ENCODE data around the gene GLT8D1. TPM values are rescaled to one million over a fixed set of nuclear protein-coding genes. Genes with fewer than 3 reads are reported as not detected.

Gene GLT8D1
- total RNA-seq, 5 donors from 2014 or later (not counting 1 experiment from before 2014, with no cell fraction given), result 21.0 to 47.0 (median 39.1) TPM

DNA sequence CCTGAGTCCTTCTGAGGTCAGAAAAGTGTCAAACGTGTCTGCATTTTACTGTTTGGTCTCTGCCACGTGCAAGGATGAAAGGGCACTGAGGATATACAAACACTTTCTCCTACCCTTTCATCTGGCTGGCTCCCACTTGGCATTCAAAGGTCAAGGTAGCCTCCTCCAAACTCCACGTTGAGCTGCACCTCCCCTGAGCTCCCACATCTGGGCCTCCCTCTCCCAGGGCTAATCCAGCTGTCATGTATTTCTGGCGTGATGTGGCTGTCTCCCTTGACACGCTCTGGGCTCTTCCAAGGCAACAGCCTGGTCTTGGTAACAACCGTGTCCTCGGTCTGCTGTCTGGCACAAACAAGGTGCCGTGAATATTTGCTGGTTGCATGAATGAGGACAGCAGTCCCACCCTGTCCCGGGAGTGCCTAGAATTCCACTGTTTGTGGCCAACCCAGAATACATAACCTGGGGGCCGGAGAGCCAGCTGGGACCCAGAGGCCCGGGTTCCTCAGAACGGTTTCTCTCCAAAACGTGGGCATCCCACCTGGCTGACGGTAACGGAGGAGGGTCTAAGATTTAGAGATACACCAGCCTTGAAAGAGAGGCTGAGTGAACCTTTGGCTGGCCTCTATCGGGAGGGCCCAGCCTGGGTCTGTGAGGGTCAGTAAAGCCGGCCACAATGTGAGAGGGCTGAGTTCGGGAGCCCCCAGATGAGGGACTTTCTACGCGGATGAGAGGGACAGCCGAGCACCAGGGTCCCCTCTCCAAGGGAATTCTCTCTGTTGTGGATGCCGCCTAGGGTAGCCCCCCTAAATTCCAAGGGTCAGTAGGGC is 767 bp downstream of the GLT8D1 start:
- Histone ChIP-seq H3K4me1 (ENCODE audit: control insufficient read depth in 1 of 2, extremely low read depth in 1 of 2, insufficient read depth in 2 of 2, low read length in 2 of 2) (peaks cover 19 to 32% of the 10 kb centered on the region in 2 experiments), H3K27ac (ENCODE audit: low read length) (peak overlapping the region; percentile 72), H3K36me3 (ENCODE audit: control insufficient read depth in 2 of 2, extremely low read depth in 1 of 2, insufficient read depth in 1 of 2, low read length in 1 of 2) (peaks cover 0 to 26% of the 10 kb centered on the region in 2 donors), H3K27me3 (replicated peaks in 1 of 2; ENCODE audit: control insufficient read depth in 2 of 2, extremely low read depth in 1 of 2, insufficient read depth in 2 of 2, low read length in 1 of 2) (no peaks in the 10 kb centered on the region), H3K4me3 (ENCODE audit: control insufficient read depth in 1 of 2, extremely low read depth in 1 of 2, low read length in 1 of 2) (peak overlapping the region; percentile 92 to 96), H3K9me3 (no peaks in the 10 kb centered on the region)
- DNase-seq (peak in 4 of 35 experiments; percentile 1 to 30 (median 6)), ATAC-seq (replicated peaks in 1 of 4) (peak in 2 of 4 experiments; percentile 0 to 1)
- ChIA-PET POLR2A (interaction anchor here in 1 of 2 donors (0.5 to 0.9 kb wide), 2 partner anchors 15 to 16 kb away, joined by 3 read pairs; no protein-coding TSS in a partner anchor), CTCF (interaction anchor here in 1 of 2 donors (0.9 kb wide), 1 partner anchor 365 kb away, joined by 5 read pairs; no protein-coding TSS in a partner anchor)
- Mint-ChIP-seq H3K27ac (peak overlapping the region; percentile 91 to 95), H3K4me3 (peak overlapping the region; percentile 91 to 96 (median 92)), H3K36me3 (peaks cover 12% of the 10 kb centered on the region), H3K4me1 (peaks cover 18 to 42% (median 40%) of the 10 kb centered on the region in 3 donors), H3K27me3 (no peaks in the 10 kb centered on the region), H3K9me3 (no peaks in the 10 kb centered on the region)
- WGBS (ENCODE audit: insufficient coverage), result 10% methylated on average over 14 of the region's 22 CpGs

DNA sequence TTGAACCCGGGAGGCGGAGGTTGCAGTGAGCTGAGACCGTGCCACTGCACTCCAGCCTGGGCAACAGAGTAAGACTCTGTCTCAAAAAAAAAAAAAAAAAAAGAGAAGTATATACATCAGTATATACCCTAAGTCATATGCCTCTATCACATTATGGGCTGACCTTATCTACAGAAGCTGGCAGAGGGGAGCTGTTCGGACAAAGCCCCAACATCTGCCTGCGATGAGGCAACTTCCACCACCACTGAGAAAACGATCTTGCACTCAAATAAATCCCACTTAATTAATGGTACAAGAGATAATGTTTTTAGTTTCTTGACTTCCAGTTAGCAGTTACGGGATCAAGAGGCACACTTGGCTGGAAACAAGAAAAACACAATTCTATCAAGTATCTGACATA is 2.2 kb downstream of the GLT8D1 start:
- no CpG with 5 or more reads among the region's 7 CpGs for WGBS (ENCODE audit: insufficient coverage)
- H3K27ac ChIP-seq (ENCODE audit: low read length), result no peak overlapping the region
- CTCF ChIA-PET, result no interaction called here
- H3K4me3 ChIP-seq (ENCODE audit: control insufficient read depth in 1 of 2, extremely low read depth in 1 of 2, low read length in 1 of 2), result no peak overlapping the region
- DNase-seq (no peak), ATAC-seq (replicated peaks in 1 of 4) (no peak)
- peaks cover 19 to 32% of the 10 kb centered on the region in 2 experiments for H3K4me1 ChIP-seq (ENCODE audit: control insufficient read depth in 1 of 2, extremely low read depth in 1 of 2, insufficient read depth in 2 of 2, low read length in 2 of 2)
- peak overlapping the region in 2 of 3 donors; percentile 28 to 47 for H3K4me3 Mint-ChIP-seq
- peaks cover 11% of the 10 kb centered on the region for H3K36me3 Mint-ChIP-seq
- POLR2A ChIA-PET, result no interaction called here
- peaks cover 0 to 24% of the 10 kb centered on the region in 2 donors for H3K36me3 ChIP-seq (ENCODE audit: control insufficient read depth in 2 of 2, extremely low read depth in 1 of 2, insufficient read depth in 1 of 2, low read length in 1 of 2)
- no peaks in the 10 kb centered on the region for H3K9me3 ChIP-seq
- H3K27ac Mint-ChIP-seq, result no peak overlapping the region
- no peaks in the 10 kb centered on the region for H3K27me3 ChIP-seq (replicated peaks in 1 of 2; ENCODE audit: control insufficient read depth in 2 of 2, extremely low read depth in 1 of 2, insufficient read depth in 2 of 2, low read length in 1 of 2)
- H3K4me1 Mint-ChIP-seq, result peaks cover 18 to 43% (median 40%) of the 10 kb centered on the region in 3 donors
- H3K9me3 Mint-ChIP-seq, result no peaks in the 10 kb centered on the region
- H3K27me3 Mint-ChIP-seq, result no peaks in the 10 kb centered on the region

DNA sequence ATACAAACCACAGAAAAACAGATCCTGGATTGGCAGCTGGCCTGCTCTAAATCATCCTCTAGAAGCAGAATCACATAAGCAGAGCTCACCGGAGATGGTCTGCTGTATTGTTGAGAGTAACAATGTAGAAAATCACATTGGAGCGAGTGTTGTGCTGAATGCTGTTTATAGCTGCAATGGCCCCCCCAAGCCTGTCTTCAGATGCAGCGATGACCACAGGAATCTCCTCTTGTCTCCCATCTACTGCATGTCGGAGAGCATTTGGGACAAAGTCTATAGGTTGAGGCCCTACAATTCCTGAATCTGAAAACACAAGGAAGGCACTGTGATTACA is 8.0 kb downstream of the GLT8D1 start:
- Histone ChIP-seq H3K36me3 (ENCODE audit: control insufficient read depth in 2 of 2, extremely low read depth in 1 of 2, insufficient read depth in 1 of 2, low read length in 1 of 2) (peaks cover 13 to 69% of the 10 kb centered on the region in 2 donors), H3K27me3 (replicated peaks in 1 of 2; ENCODE audit: control insufficient read depth in 2 of 2, extremely low read depth in 1 of 2, insufficient read depth in 2 of 2, low read length in 1 of 2) (no peaks in the 10 kb centered on the region), H3K9me3 (no peaks in the 10 kb centered on the region), H3K4me3 (ENCODE audit: control insufficient read depth in 1 of 2, extremely low read depth in 1 of 2, low read length in 1 of 2) (no peak overlapping the region), H3K4me1 (ENCODE audit: control insufficient read depth in 1 of 2, extremely low read depth in 1 of 2, insufficient read depth in 2 of 2, low read length in 2 of 2) (peaks cover 0 to 5% of the 10 kb centered on the region in 2 experiments), H3K27ac (ENCODE audit: low read length) (no peak overlapping the region)
- no peak overlapping the region for H3K4me3 Mint-ChIP-seq
- ATAC-seq (replicated peaks in 1 of 4), result no peak
- peak overlapping the region; percentile 45 to 61 for H3K27ac Mint-ChIP-seq
- CTCF ChIA-PET, result no interaction called here
- no peaks in the 10 kb centered on the region for H3K27me3 Mint-ChIP-seq
- peaks cover 43% of the 10 kb centered on the region for H3K36me3 Mint-ChIP-seq
- H3K4me1 Mint-ChIP-seq, result peaks cover 0 to 14% (median 7%) of the 10 kb centered on the region in 3 donors
- WGBS (ENCODE audit: insufficient coverage), result no CpG with 5 or more reads among the region's 4 CpGs
- DNase-seq, result no peak
- POLR2A ChIA-PET, result no interaction called here
- H3K9me3 Mint-ChIP-seq, result no peaks in the 10 kb centered on the region

DNA sequence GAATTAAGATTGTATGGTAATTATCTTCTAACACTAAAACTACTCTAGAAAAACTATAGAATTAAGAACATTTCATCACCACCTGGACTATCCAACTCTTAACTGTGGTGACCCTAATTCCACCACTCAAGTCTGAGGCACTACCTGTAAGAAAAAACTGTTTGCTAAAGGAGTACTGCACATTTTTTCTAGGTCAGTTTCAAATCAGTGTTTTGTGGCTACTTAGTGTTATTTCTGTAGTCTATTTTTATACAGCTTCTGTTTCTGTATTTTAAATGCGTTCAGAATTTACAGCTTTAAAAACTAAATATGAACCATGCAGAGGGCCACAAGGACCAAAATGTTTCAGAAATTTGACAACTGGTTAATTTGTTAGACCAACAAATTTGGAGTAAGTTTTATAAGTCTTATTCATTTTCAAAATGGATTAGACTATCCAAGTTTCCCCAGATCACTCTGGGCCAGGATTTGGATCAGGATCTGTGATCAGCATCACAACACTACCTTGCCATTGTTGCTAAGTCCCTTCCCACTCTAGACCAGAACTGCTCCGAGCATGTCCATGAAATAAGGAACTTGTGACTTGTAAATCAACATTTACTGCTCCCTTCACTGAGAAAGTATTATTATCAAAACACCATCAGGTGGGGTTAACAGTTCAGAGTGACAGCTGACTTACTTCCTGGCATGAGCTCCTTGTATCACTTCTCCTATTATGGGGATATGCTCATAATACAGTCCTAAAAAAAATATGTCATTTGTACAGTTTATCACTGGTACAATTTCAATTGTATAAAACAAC is 8.6 kb downstream of the GLT8D1 start:
- Histone ChIP-seq H3K4me1 (ENCODE audit: control insufficient read depth in 1 of 2, extremely low read depth in 1 of 2, insufficient read depth in 2 of 2, low read length in 2 of 2) (peaks cover 0 to 3% of the 10 kb centered on the region in 2 experiments), H3K27ac (ENCODE audit: low read length) (no peak overlapping the region), H3K4me3 (ENCODE audit: control insufficient read depth in 1 of 2, extremely low read depth in 1 of 2, low read length in 1 of 2) (no peak overlapping the region), H3K27me3 (replicated peaks in 1 of 2; ENCODE audit: control insufficient read depth in 2 of 2, extremely low read depth in 1 of 2, insufficient read depth in 2 of 2, low read length in 1 of 2) (no peaks in the 10 kb centered on the region), H3K9me3 (no peaks in the 10 kb centered on the region), H3K36me3 (ENCODE audit: control insufficient read depth in 2 of 2, extremely low read depth in 1 of 2, insufficient read depth in 1 of 2, low read length in 1 of 2) (peaks cover 13 to 74% of the 10 kb centered on the region in 2 donors)
- peaks cover 44% of the 10 kb centered on the region for H3K36me3 Mint-ChIP-seq
- no peak for ATAC-seq (replicated peaks in 1 of 4)
- peaks cover 0 to 11% (median 6%) of the 10 kb centered on the region in 3 donors for H3K4me1 Mint-ChIP-seq
- peak overlapping the region in 1 of 2 donors; percentile 61 for H3K27ac Mint-ChIP-seq
- POLR2A ChIA-PET, result no interaction called here
- no peaks in the 10 kb centered on the region for H3K9me3 Mint-ChIP-seq
- no peaks in the 10 kb centered on the region for H3K27me3 Mint-ChIP-seq
- CTCF ChIA-PET, result interaction anchor here in 1 of 2 donors (0.6 kb wide), 1 partner anchor 1289 kb away, joined by 3 read pairs; no protein-coding TSS in a partner anchor
- WGBS (ENCODE audit: insufficient coverage), result no CpG with 5 or more reads among the region's 2 CpGs
- H3K4me3 Mint-ChIP-seq, result no peak overlapping the region
- no peak for DNase-seq

DNA sequence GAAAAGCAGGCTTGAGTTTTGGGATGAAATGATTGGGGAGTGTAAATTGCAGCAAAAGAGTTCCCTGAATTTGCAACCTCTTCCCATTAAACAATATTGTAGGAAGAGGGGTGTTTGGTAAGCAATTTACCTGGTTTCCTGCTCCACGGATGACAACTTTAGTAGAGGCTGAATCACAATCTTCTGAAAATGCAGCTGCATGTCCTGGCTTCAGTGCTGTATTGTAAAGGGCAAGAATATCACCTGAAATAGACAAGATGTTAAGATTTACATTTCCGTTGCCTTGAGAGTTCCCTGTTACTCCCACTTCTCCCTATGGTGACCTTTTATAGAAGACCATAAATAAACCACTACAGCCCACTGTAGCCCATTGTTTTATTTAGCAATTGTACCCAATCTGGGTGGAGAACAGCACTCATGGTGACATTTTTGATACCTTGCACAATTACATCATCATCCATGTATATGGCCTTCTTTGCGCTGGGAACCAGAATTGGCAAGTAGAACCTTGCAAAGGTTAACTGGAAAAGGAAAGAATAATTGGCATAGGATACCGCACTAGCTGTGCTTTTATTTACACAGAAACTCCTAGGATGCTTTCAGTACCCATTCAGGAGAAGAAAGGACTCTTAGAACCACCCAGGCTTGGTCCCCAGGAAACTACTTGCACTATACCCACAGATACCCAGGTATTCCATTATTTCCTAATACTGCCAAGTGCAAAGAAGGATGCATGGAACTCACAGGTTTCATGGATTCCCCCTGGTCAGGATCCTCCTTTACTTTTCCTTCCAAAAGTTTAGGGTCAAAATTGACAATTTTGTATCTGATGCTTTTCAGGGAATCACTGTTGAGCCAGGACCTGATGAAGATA is 9.6 kb downstream of the GLT8D1 start:
- Mint-ChIP-seq H3K36me3 (peaks cover 48% of the 10 kb centered on the region), H3K27ac (no peak overlapping the region), H3K9me3 (no peaks in the 10 kb centered on the region), H3K4me3 (no peak overlapping the region), H3K27me3 (no peaks in the 10 kb centered on the region), H3K4me1 (peaks cover 0 to 10% (median 3%) of the 10 kb centered on the region in 3 donors)
- no peak for ATAC-seq (replicated peaks in 1 of 4)
- H3K9me3 ChIP-seq, result no peaks in the 10 kb centered on the region
- ChIA-PET CTCF (interaction anchor here in 1 of 2 donors (0.6 kb wide), 1 partner anchor 1288 kb away, joined by 3 read pairs; no protein-coding TSS in a partner anchor), POLR2A (interaction anchor here in 1 of 2 donors (0.7 kb wide), 1 partner anchor 47 kb away, joined by 3 read pairs; no protein-coding TSS in a partner anchor)
- H3K4me3 ChIP-seq (ENCODE audit: control insufficient read depth in 1 of 2, extremely low read depth in 1 of 2, low read length in 1 of 2), result no peak overlapping the region
- no peak overlapping the region for H3K27ac ChIP-seq (ENCODE audit: low read length)
- H3K4me1 ChIP-seq (ENCODE audit: control insufficient read depth in 1 of 2, extremely low read depth in 1 of 2, insufficient read depth in 2 of 2, low read length in 2 of 2), result peaks cover 0 to 3% of the 10 kb centered on the region in 2 experiments
- H3K27me3 ChIP-seq (replicated peaks in 1 of 2; ENCODE audit: control insufficient read depth in 2 of 2, extremely low read depth in 1 of 2, insufficient read depth in 2 of 2, low read length in 1 of 2), result no peaks in the 10 kb centered on the region
- DNase-seq, result no peak
- no CpG with 5 or more reads among the region's 4 CpGs for WGBS (ENCODE audit: insufficient coverage)
- H3K36me3 ChIP-seq (ENCODE audit: control insufficient read depth in 2 of 2, extremely low read depth in 1 of 2, insufficient read depth in 1 of 2, low read length in 1 of 2), result peaks cover 13 to 84% of the 10 kb centered on the region in 2 donors
